OCI-LY7 (cell line): Measurements from ENCODE around the gene FN1.

Experiments
- EZH2phosphoT487 ChIP-seq: fragments of 200-600 bp; sonication (generic); IDR thresholded peaks from 2 replicates; pipeline ENCODE4 v1.6.1; 2018; ENCODE audit warnings: low read depth, borderline replicate concordance, mild to moderate bottlenecking, mixed run types, antibody characterized with exemption, low read length, moderate library complexity, mixed read lengths
- TF ChIP-seq, protein P1 (sequence below): fragments of 200-600 bp; sonication (generic); conservative IDR thresholded peaks from 2 replicates; pipeline ENCODE4 v1.5.1; 2014; ENCODE audit warnings: mild to moderate bottlenecking, antibody characterized with exemption, low read length, moderate library complexity, mixed read lengths

DNA sequence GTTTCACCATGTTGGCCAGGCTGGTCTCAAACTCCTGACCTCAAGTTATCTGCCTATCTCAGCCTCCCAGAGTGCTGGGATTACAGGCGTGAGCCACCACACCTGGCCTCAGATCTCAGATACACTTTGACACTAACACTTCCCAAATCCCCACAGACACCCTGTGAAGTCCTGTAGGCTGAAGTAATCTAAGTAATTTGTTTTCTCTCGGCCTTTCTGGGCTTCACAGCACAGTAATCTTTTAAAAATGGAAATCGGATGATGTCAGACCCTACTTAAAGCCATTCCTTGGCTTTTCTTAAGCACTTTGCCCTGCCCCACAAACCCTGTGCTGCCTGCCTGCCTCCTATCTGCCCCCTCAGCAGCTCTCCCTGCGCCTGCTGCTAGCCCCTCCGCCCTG lies 107.8 kb downstream of the FN1 start:
- TF ChIP-seq, protein P1, sequence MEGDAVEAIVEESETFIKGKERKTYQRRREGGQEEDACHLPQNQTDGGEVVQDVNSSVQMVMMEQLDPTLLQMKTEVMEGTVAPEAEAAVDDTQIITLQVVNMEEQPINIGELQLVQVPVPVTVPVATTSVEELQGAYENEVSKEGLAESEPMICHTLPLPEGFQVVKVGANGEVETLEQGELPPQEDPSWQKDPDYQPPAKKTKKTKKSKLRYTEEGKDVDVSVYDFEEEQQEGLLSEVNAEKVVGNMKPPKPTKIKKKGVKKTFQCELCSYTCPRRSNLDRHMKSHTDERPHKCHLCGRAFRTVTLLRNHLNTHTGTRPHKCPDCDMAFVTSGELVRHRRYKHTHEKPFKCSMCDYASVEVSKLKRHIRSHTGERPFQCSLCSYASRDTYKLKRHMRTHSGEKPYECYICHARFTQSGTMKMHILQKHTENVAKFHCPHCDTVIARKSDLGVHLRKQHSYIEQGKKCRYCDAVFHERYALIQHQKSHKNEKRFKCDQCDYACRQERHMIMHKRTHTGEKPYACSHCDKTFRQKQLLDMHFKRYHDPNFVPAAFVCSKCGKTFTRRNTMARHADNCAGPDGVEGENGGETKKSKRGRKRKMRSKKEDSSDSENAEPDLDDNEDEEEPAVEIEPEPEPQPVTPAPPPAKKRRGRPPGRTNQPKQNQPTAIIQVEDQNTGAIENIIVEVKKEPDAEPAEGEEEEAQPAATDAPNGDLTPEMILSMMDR, result no peak
- no peak for TF ChIP-seq EZH2phosphoT487
